Ectodermal cell (in vitro differentiated cells): Measurements from ENCODE around the gene TTC39C.
"Not testable (repeated sequence)": the region's sequence is repeated elsewhere in the genome, so short reads cannot be mapped to it uniquely, and the experiment has no call there.

ENCODE experiments used
- H3K27ac ChIP-seq: 2 replicates; pipeline ENCODE4 v1.7.0; 2013; ENCODE audit warnings: mild to moderate bottlenecking, low read depth, low read length; ENCODE audit not compliant: insufficient read depth, poor library complexity, severe bottlenecking
- H3K27me3 ChIP-seq: 2 replicates; pipeline ENCODE4 v1.7.0; 2013; ENCODE audit warnings: mild to moderate bottlenecking, low read length; ENCODE audit not compliant: insufficient read depth, control insufficient read depth, poor library complexity, severe bottlenecking
- H3K36me3 ChIP-seq: one replicate; pipeline ENCODE4 v1.7.0; 2013; ENCODE audit warnings: low read length; ENCODE audit not compliant: control insufficient read depth, insufficient read depth
- H3K4me1 ChIP-seq: one replicate; pipeline ENCODE4 v1.7.0; 2013; ENCODE audit warnings: low read length; ENCODE audit not compliant: control insufficient read depth, insufficient read depth
- H3K4me3 ChIP-seq: 2 replicates; pipeline ENCODE4 v1.7.0; 2013; ENCODE audit warnings: low read depth, low read length, control low read depth; ENCODE audit not compliant: insufficient read depth
- H3K9me3 ChIP-seq: 2 replicates; pipeline ENCODE4 v1.7.0; 2013; ENCODE audit warnings: mild to moderate bottlenecking, low read length, moderate library complexity; ENCODE audit not compliant: control insufficient read depth
- WGBS, 2 experiments: methylation state at CpG; one replicate each; pipeline ENCODE4 v1.1.7; 2013; ENCODE audit warnings: missing lambda C conversion rate in 2 of 2; 5-methylcytosine and 5-hydroxymethylcytosine counted together

The TTC39C gene

GRCh38 chr18:24127735-24128134, 113.2 kb downstream of the TTC39C start:
- H3K27ac ChIP-seq: no peak overlapping the region
- H3K4me1 ChIP-seq: no peaks in the 10 kb centered on the region
- no peaks in the 10 kb centered on the region for H3K9me3 ChIP-seq
- no peaks in the 10 kb centered on the region for H3K36me3 ChIP-seq
- H3K27me3 ChIP-seq: no peaks in the 10 kb centered on the region
- WGBS, 2 experiments: 75 to 87% methylated on average over 3 of the region's 3 CpGs
- H3K4me3 ChIP-seq: no peak overlapping the region

DNA sequence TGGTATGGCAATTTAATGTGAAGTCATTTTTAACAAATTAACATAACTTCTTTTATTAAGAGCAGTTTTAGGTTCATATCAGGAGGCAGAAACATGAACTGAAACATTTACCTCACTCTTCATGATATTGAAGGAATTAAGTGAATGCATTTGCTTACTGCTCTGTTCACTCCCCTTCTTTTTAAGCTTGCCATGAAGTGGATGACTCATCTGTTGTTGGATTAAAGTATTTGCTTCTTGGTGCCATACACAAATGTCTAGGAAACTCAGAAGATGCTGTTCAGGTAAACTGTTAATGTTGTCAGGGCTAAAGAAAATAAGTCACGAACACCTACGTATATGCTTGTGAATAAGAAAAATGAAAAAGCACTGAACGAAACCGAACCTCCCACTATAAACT, 114.1 kb downstream of the TTC39C start:
- WGBS, 2 experiments: 94 to 100% methylated on average over 1 to 3 of the region's 4 CpGs
- no peak overlapping the region for H3K4me3 ChIP-seq
- H3K27ac ChIP-seq: no peak overlapping the region
- H3K9me3 ChIP-seq: no peaks in the 10 kb centered on the region
- H3K27me3 ChIP-seq: no peaks in the 10 kb centered on the region
- no peaks in the 10 kb centered on the region for H3K4me1 ChIP-seq
- H3K36me3 ChIP-seq: no peaks in the 10 kb centered on the region

GRCh38 chr18:24130494-24130893, 115.9 kb downstream of the TTC39C start:
- 89 to 90% methylated on average over 1 to 2 of the region's 2 CpGs for WGBS, 2 experiments
- H3K4me1 ChIP-seq: no peaks in the 10 kb centered on the region
- H3K4me3 ChIP-seq: no peak overlapping the region
- no peak overlapping the region for H3K27ac ChIP-seq
- H3K27me3 ChIP-seq: no peaks in the 10 kb centered on the region
- H3K36me3 ChIP-seq: no peaks in the 10 kb centered on the region
- no peaks in the 10 kb centered on the region for H3K9me3 ChIP-seq

DNA sequence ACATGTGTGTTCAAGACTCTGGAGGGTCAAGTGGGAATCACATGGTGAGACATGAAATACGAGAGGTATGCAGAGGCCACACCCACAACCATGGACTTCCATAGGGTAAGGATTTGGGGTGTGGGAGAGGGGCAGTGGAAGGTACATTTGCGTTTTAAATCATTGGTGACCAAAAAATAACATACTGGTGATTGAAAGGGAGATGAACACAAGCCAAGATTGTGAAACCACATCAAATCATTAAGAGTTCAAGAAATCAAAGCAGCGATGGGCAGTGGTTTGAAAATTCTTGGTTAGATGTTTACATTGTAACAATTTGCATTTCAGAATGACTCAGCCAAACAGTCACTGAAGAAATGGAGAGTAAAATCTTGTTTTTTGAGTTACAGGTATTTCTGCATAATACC, 122.4 kb downstream of the TTC39C start:
- H3K36me3 ChIP-seq: no peaks in the 10 kb centered on the region
- H3K4me3 ChIP-seq: no peak overlapping the region
- H3K4me1 ChIP-seq: no peaks in the 10 kb centered on the region
- 84 to 97% methylated on average over 3 of the region's 3 CpGs for WGBS, 2 experiments
- no peak overlapping the region for H3K27ac ChIP-seq
- H3K9me3 ChIP-seq: no peaks in the 10 kb centered on the region
- no peaks in the 10 kb centered on the region for H3K27me3 ChIP-seq

DNA sequence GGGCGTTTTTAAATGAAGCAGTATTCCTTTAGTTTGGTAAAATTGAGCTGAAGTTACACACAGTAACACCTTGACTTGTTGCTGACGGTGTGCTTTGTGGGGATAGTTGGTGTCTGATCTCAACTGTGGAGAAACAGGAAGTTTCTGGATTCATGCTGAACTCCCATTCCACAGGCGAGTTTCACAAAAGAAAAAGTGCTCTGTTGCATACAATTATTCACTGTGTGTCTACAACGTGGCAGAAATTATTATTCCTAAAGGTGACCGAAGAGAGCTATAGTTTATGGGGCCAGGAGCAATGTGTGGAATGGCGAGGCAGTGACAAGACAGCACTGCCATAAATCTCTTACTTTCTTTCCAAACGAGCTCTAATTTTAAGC, 123.8 kb downstream of the TTC39C start:
- no peaks in the 10 kb centered on the region for H3K36me3 ChIP-seq
- WGBS, 2 experiments: 68 to 75% methylated on average over 7 of the region's 7 CpGs
- peak overlapping the region; percentile 59 for H3K4me3 ChIP-seq
- H3K27ac ChIP-seq: no peak overlapping the region
- no peaks in the 10 kb centered on the region for H3K9me3 ChIP-seq
- no peaks in the 10 kb centered on the region for H3K4me1 ChIP-seq
- no peaks in the 10 kb centered on the region for H3K27me3 ChIP-seq

DNA sequence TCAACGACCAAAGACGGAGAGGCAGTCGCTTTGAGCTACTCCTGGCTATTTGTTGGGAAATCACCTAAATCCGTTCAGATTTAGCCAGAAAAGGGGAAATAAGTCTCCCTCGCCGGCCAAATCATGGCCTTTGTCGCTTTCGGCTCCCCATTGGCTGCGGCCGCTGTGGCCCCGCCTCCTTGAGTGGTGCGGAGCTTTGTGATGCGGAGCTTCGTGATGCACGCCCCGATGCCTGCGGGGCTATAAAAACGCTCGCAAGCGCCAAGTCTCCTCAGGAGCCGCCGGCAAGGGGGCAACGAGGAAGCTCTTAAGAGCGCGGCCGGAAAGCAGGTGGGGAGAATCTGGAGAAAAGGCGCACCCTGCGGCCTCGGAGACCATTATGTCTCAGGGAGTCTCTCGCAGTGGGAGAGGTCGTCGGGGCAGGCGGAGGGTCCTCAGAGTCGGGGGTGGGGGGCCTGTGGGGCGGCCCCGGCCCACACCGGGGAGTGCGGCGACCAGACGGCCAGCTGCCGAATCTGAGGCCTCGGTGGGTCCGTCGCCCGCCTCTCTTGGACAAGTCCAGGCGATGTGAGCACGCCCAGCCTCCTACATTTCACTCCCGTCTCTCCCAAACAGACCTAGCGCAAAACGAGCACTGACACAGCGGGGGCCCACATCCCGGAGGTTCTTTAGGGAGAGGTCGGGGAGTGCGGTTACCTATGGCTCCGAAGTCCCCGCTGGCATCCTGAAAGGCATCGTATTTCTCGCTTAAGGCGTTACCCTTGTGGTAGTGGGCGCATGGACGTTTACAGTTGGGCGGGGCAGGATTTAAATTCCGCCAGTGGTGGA, 124.4 kb downstream of the TTC39C start, which contains the start of gene CABYR:
TSS of gene CABYR (plus strand) at position 274 of the 828 bp plus-strand sequence. CDS start 4,053 bp downstream, outside the sequence.
- H3K36me3 ChIP-seq: no peaks in the 10 kb centered on the region
- peak within 1 kb of the TSS; percentile 11 for H3K27ac ChIP-seq
- no peaks in the 10 kb centered on the region for H3K9me3 ChIP-seq
- WGBS, 2 experiments: 10 to 12% methylated on average over 63 of the region's 63 CpGs
- H3K4me3 ChIP-seq: peak within 1 kb of the TSS; percentile 59
- no peaks in the 10 kb centered on the region for H3K4me1 ChIP-seq
- H3K27me3 ChIP-seq: no peaks in the 10 kb centered on the region

- Histone ChIP-seq H3K27me3 (no peaks in the 10 kb centered on the region), H3K36me3 (no peaks in the 10 kb centered on the region), H3K9me3 (no peaks in the 10 kb centered on the region), H3K4me3 (no peak overlapping the region), H3K27ac (no peak overlapping the region), H3K4me1 (no peaks in the 10 kb centered on the region)
- WGBS, 2 experiments: 97 to 99% methylated on average over 2 of the region's 2 CpGs
These were observed 126.1 kb downstream of the TTC39C start for GRCh38 chr18:24140697-24141096.

GRCh38 chr18:24142376-24142775, 127.8 kb downstream of the TTC39C start:
- no peaks in the 10 kb centered on the region for H3K36me3 ChIP-seq
- no peaks in the 10 kb centered on the region for H3K4me1 ChIP-seq
- H3K4me3 ChIP-seq: no peak overlapping the region
- H3K27ac ChIP-seq: no peak overlapping the region
- no peaks in the 10 kb centered on the region for H3K27me3 ChIP-seq
- no peaks in the 10 kb centered on the region for H3K9me3 ChIP-seq

DNA sequence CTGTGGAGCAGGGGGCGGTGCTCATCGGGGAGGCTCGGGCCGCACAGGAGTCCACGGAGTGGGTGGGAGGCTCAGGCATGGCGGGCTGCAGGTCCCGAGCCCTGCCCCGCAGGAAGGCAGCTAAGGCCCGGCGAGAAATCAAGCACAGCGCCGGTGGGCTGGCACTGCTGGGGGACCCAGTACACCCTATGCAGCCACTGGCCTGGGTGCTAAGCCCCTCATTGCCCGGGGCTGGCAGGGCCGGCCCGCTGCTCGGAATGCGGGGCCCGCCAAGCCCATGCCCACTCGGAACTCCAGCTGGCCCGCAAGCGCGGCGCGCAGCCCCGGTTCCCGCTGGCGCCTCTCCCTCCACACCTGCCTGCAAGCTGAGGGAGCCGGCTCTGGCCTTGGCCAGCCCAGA, 135.0 kb downstream of the TTC39C start:
- WGBS, 2 experiments: 93 to 94% methylated on average over 28 of the region's 28 CpGs
- H3K9me3 ChIP-seq, H3K27ac ChIP-seq, H3K4me1 ChIP-seq, H3K27me3 ChIP-seq, H3K36me3 ChIP-seq, H3K4me3 ChIP-seq: not testable (repeated sequence)

DNA sequence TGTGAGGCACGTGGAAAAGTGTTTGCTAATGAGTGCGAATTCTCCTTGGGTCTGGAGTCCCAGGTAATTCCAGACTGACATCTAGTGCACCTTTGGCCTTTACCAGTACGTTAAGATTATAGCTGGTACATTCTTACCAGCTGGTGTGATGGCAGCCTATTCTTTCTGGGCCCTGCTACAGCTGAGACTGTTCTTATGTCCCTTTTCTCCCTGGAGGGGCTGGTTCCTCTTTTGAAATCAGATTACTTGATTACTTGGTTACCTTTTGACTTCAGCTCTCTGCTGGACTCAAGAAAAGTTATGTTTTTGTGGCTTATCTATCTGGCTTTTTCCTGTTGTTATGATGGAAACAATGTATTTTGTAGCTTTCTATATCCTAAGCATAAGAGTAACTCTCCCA, 138.8 kb downstream of the TTC39C start:
- Histone ChIP-seq H3K4me3 (no peak overlapping the region), H3K27me3 (no peaks in the 10 kb centered on the region), H3K36me3 (peaks cover 6% of the 10 kb centered on the region), H3K9me3 (no peaks in the 10 kb centered on the region), H3K27ac (no peak overlapping the region), H3K4me1 (no peaks in the 10 kb centered on the region)
- WGBS, 2 experiments: 95 to 97% methylated on average over 3 of the region's 3 CpGs
